ENCODE measurements around the gene TXNDC2. TPM values are rescaled to one million over a fixed set of nuclear protein-coding genes. Genes with fewer than 3 reads are reported as not detected.

TXNDC2 gene
- total RNA-seq, 4 donors from 2014 or later: 0.62 to 0.96 TPM; not detected in 2

DNA sequence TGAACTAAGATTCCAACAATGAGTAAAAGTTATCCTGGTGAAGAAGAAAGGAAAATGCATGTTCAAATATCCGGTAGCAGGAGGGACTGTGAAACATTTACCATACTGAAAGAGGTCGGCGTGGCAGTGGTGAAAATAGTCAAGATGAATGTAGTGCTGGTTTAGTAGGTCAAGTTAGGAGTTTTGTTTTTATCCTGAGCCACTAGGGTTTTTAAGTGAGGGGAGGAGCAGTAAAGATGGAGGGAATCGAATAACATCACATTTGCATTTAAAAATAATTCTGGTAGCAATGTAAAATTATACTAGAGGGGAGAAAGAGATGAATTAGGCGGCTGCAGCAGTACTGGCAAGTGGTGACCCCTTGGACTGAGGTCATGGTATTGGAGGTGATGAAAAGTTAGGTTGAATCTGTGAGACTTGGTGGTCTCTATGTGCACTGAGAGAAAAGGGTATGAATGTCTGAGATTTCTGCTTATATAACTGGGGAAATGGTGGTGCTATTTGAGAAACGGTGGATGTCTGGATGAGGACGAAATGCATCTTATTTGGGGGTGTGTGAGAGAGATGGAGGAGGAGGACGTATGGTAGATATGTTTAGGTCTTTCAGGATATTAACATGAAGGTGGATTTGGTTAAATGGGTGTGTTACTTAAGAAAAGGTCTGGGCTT, 33.9 kb downstream of the TXNDC2 start:
- no peaks in the 10 kb centered on the region for H3K27me3 ChIP-seq
- ATAC-seq: no peak
- H3K4me1 ChIP-seq: peaks cover 20 to 95% (median 42%) of the 10 kb centered on the region in 3 donors
- no peak overlapping the region for H3K4me3 ChIP-seq
- H3K36me3 ChIP-seq: no peaks in the 10 kb centered on the region
- 51 to 69% methylated on average over 8 of the region's 8 CpGs for WGBS, 2 donors (ENCODE audit: low coverage in 1 of 2)
- TF ChIP-seq POLR2AphosphoS5 (IDR thresholded peaks at IDR 0.05): no peak
- no peak overlapping the region for H3K27ac ChIP-seq
- no peaks in the 10 kb centered on the region for H3K9me3 ChIP-seq

DNA sequence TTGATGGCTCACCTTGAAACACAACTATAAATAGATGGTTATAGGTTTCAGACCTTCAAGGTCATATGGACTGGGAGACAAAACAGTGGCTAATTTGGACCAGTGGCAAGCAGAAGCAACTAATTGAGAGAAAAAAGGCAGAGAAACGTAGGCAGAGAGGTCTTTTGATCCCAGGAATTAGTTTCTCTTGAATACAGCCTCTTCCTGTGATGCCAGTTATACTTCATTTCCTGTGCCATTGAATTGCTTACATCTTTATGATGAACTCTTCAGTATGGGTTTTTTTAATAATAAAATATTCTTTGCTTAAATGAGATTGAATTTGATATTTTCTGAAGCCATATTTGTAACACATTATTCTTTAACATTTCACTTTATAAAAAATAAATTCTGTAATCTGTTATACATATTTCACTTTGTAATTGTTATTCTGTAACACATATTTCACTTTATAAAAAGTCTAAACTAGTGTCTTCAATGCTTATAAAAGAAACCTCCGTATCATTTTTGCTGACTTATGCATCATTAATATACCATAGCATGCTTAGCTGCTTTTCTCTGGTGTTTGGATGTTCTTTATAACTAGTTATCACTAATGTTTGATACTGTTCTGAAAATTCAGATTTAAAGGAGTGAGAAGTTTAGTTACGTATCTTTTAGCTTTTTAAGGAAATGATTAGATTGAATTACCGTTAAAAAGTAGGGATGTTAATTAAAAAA, 37.0 kb downstream of the TXNDC2 start:
- no peak for TF ChIP-seq POLR2AphosphoS5 (IDR thresholded peaks at IDR 0.05)
- no peak for TF ChIP-seq POLR2A (IDR thresholded peaks at IDR 0.05)
- no peak for TF ChIP-seq EP300 (IDR thresholded peaks at IDR 0.05)
- TF ChIP-seq, protein P1, sequence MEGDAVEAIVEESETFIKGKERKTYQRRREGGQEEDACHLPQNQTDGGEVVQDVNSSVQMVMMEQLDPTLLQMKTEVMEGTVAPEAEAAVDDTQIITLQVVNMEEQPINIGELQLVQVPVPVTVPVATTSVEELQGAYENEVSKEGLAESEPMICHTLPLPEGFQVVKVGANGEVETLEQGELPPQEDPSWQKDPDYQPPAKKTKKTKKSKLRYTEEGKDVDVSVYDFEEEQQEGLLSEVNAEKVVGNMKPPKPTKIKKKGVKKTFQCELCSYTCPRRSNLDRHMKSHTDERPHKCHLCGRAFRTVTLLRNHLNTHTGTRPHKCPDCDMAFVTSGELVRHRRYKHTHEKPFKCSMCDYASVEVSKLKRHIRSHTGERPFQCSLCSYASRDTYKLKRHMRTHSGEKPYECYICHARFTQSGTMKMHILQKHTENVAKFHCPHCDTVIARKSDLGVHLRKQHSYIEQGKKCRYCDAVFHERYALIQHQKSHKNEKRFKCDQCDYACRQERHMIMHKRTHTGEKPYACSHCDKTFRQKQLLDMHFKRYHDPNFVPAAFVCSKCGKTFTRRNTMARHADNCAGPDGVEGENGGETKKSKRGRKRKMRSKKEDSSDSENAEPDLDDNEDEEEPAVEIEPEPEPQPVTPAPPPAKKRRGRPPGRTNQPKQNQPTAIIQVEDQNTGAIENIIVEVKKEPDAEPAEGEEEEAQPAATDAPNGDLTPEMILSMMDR (IDR thresholded peaks at IDR 0.05): no peak
- H3K27me3 ChIP-seq: no peaks in the 10 kb centered on the region
- peaks cover 36 to 100% (median 59%) of the 10 kb centered on the region in 3 donors for H3K4me1 ChIP-seq
- H3K27ac ChIP-seq: peak overlapping the region in 2 of 4 donors; percentile 24 to 35
- H3K9me3 ChIP-seq: no peaks in the 10 kb centered on the region
- no peaks in the 10 kb centered on the region for H3K36me3 ChIP-seq
- no peak for ATAC-seq
- H3K4me3 ChIP-seq: no peak overlapping the region
- WGBS, 2 donors (ENCODE audit: low coverage in 1 of 2): 28 to 29% methylated on average over 4 of the region's 4 CpGs

DNA sequence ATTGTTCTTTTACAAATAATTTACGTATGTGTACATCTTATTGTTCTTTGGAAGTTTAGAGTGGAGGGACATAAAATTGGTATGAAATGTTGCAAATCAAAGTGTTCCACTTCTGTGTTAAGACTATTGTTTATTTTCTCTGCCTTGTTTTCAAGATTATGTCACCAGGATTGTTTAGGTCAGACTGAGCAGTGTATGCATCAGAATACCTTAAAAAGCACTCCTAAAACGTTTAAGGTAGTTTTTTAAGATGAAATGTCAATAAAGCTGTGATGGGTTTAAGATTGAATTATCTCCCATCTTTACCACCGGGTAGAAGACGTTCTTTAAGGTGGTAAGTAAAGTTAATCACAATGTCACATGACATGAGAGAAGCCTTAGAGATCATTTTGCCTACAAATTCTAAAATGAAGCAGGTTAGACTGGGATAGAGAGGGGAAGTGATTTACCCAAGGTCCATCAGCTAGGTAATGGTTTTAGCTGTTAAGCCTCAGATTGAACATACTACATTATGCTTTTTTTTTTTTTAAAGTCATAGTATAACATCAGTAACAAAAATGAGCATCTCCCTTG, 38.7 kb downstream of the TXNDC2 start:
- WGBS, 2 donors (ENCODE audit: low coverage in 1 of 2): 19 to 35% methylated on average over 4 of the region's 4 CpGs
- Histone ChIP-seq H3K4me1 (peaks cover 35 to 100% (median 47%) of the 10 kb centered on the region in 3 donors), H3K9me3 (no peaks in the 10 kb centered on the region), H3K27ac (peak overlapping the region; percentile 11 to 66 (median 48)), H3K27me3 (no peaks in the 10 kb centered on the region), H3K36me3 (no peaks in the 10 kb centered on the region), H3K4me3 (no peak overlapping the region)
- no peak for ATAC-seq
- no peak for TF ChIP-seq EP300 (IDR thresholded peaks at IDR 0.05)

DNA sequence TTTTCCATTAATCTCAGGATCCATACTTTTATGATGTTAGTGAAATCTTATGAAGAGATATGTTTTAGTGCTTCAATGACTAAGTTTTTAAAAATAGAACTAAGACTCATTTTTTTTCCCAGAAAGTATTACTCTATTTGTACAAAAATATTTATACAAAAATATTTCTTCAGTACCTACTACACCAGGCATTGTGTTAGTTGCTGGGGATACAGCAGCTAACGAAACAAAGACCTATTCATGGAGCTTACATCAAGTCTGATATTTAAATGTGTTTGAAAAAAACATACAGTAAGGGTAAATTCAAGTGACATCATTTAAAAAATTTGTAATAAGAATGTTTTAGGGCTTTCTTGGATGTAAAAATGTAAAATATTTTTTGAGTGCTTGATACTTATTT, 39.6 kb downstream of the TXNDC2 start:
- Histone ChIP-seq H3K4me1 (peaks cover 31 to 99% (median 44%) of the 10 kb centered on the region in 3 donors), H3K27ac (peak overlapping the region; percentile 28 to 66 (median 42)), H3K9me3 (no peaks in the 10 kb centered on the region), H3K27me3 (no peaks in the 10 kb centered on the region), H3K4me3 (no peak overlapping the region), H3K36me3 (no peaks in the 10 kb centered on the region)
- WGBS, 2 donors (ENCODE audit: low coverage in 1 of 2): 29 to 33% methylated on average over 1 of the region's 1 CpG
- ATAC-seq: peak; percentile 16
- TF ChIP-seq EP300 (IDR thresholded peaks at IDR 0.05) (no peak), POLR2A (IDR thresholded peaks at IDR 0.05) (no peak), POLR2AphosphoS5 (IDR thresholded peaks at IDR 0.05) (peak; percentile 35)
- TF ChIP-seq, protein P1 (IDR thresholded peaks at IDR 0.05): no peak

DNA sequence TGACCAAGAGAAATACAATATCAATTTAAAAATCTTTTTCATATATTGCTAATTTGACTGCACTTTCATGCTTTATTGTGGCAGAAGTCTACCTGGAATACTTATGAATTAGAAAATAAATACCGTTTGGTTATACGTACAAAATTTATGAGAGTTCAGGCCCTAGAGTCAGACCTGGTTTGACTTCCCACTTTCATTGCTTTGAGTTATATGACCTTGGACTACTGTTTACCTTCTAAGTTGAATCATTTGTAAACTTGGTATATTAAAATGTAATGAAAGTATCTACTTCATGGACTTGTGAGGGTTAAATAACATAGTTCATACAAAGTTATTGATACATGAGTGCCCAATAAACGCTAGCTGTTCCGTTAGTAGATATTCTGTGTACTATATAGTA, 40.0 kb downstream of the TXNDC2 start:
- Histone ChIP-seq H3K4me3 (no peak overlapping the region), H3K4me1 (peaks cover 31 to 98% (median 40%) of the 10 kb centered on the region in 3 donors), H3K9me3 (no peaks in the 10 kb centered on the region), H3K27me3 (no peaks in the 10 kb centered on the region), H3K27ac (peak overlapping the region; percentile 28 to 66 (median 42)), H3K36me3 (no peaks in the 10 kb centered on the region)
- 57 to 71% methylated on average over 4 of the region's 4 CpGs for WGBS, 2 donors (ENCODE audit: low coverage in 1 of 2)
- TF ChIP-seq POLR2A (IDR thresholded peaks at IDR 0.05) (no peak), EP300 (IDR thresholded peaks at IDR 0.05) (no peak), POLR2AphosphoS5 (IDR thresholded peaks at IDR 0.05) (no peak)
- TF ChIP-seq, protein P1 (IDR thresholded peaks at IDR 0.05): no peak
- no peak for ATAC-seq
